ENCODE measurements around the gene FCER1G. TPM values are rescaled to one million over a fixed set of nuclear protein-coding genes. Genes with fewer than 3 reads are reported as not detected.

FCER1G gene
- total RNA-seq, 1 experiment from 2014 or later: 1.0 TPM

- H3K27me3 Mint-ChIP-seq (ENCODE audit: insufficient read depth, unreplicated experiment): no peaks in the 10 kb centered on the region
- CTCF ChIA-PET: interaction anchor here (0.5 to 5.6 kb wide), 22 partner anchors 10 to 1020 kb away, joined by 3 to 154 read pairs (median 8); partner anchors contain the start of genes APOA2, B4GALT3, FCER1G and NDUFS2
- peaks cover 24% of the 10 kb centered on the region for H3K4me1 Mint-ChIP-seq (ENCODE audit: insufficient read depth, unreplicated experiment)
- POLR2A ChIA-PET: interaction anchor here (0.6 to 4.0 kb wide), 3 partner anchors 8 to 184 kb away, joined by 3 to 38 read pairs (median 7); partner anchors contain the start of genes NDUFS2 and TOMM40L
- no peak for TF ChIP-seq CTCF (IDR thresholded peaks at IDR 0.05; ENCODE audit: unreplicated experiment)
- no peak overlapping the region for H3K4me3 Mint-ChIP-seq (ENCODE audit: unreplicated experiment)
- DNase-seq (ENCODE audit: unreplicated experiment): no peak
- intact Hi-C loops (cut with micrococcal nuclease): no loop called here
- no TSS peak for BruUV-seq (replicated peaks)
- H3K36me3 Mint-ChIP-seq (ENCODE audit: insufficient read depth, unreplicated experiment): no peaks in the 10 kb centered on the region
- H3K27ac Mint-ChIP-seq (ENCODE audit: low read depth, unreplicated experiment): peak overlapping the region; percentile 25
- H3K9me3 Mint-ChIP-seq (ENCODE audit: unreplicated experiment): no peaks in the 10 kb centered on the region
These were observed 21.4 kb upstream of the FCER1G start for GRCh38 chr1:161193561-161194235.

GRCh38 chr1:161195171-161195570 lies 19.9 kb upstream of the FCER1G start:
- no peak for DNase-seq (ENCODE audit: unreplicated experiment)
- POLR2A ChIA-PET: interaction anchor here (0.8 kb wide), 1 partner anchor 43 kb away, joined by 4 read pairs; no protein-coding TSS in a partner anchor
- Mint-ChIP-seq H3K36me3 (ENCODE audit: insufficient read depth, unreplicated experiment) (no peaks in the 10 kb centered on the region), H3K4me3 (ENCODE audit: unreplicated experiment) (no peak overlapping the region), H3K27me3 (ENCODE audit: insufficient read depth, unreplicated experiment) (no peaks in the 10 kb centered on the region), H3K4me1 (ENCODE audit: insufficient read depth, unreplicated experiment) (peaks cover 38% of the 10 kb centered on the region), H3K27ac (ENCODE audit: low read depth, unreplicated experiment) (no peak overlapping the region), H3K9me3 (ENCODE audit: unreplicated experiment) (no peaks in the 10 kb centered on the region)
- intact Hi-C loops (cut with micrococcal nuclease): no loop called here
- CTCF ChIA-PET: interaction anchor here (1.4 to 5.6 kb wide), 6 partner anchors 9 to 96 kb away, joined by 12 to 154 read pairs (median 88); partner anchors contain the start of genes APOA2, NDUFS2, PPOX and TOMM40L
- no TSS peak for BruUV-seq (replicated peaks)
- TF ChIP-seq CTCF (IDR thresholded peaks at IDR 0.05; ENCODE audit: unreplicated experiment): no peak

- intact Hi-C loops (cut with micrococcal nuclease): no loop called here
- Mint-ChIP-seq H3K4me3 (ENCODE audit: unreplicated experiment) (no peak overlapping the region), H3K4me1 (ENCODE audit: insufficient read depth, unreplicated experiment) (peaks cover 47% of the 10 kb centered on the region), H3K27ac (ENCODE audit: low read depth, unreplicated experiment) (no peak overlapping the region), H3K9me3 (ENCODE audit: unreplicated experiment) (no peaks in the 10 kb centered on the region), H3K36me3 (ENCODE audit: insufficient read depth, unreplicated experiment) (no peaks in the 10 kb centered on the region), H3K27me3 (ENCODE audit: insufficient read depth, unreplicated experiment) (no peaks in the 10 kb centered on the region)
- TF ChIP-seq CTCF (IDR thresholded peaks at IDR 0.05; ENCODE audit: unreplicated experiment): no peak
- CTCF ChIA-PET: interaction anchor here (0.8 to 5.5 kb wide), 5 partner anchors 8 to 186 kb away, joined by 3 to 122 read pairs (median 23); partner anchors contain the start of genes NDUFS2 and TOMM40L
- no peak for DNase-seq (ENCODE audit: unreplicated experiment)
- POLR2A ChIA-PET: interaction anchor here (1.3 kb wide), 1 partner anchor 10 kb away, joined by 4 read pairs; no protein-coding TSS in a partner anchor
- BruUV-seq (replicated peaks): no TSS peak
These were observed 19.0 kb upstream of the FCER1G start for GRCh38 chr1:161196111-161196510.

Data from MCF 10A (cell line).